ENCODE measurements around the gene MAST4. TPM values are rescaled to one million over a fixed set of nuclear protein-coding genes. Genes with fewer than 3 reads are reported as not detected.

Gene MAST4
- total RNA-seq, 1 experiment from 2014 or later = 26.5 TPM

- intact Hi-C loops (cut with micrococcal nuclease) = no loop called here
- DNase-seq (ENCODE audit: unreplicated experiment) = no peak
- CTCF ChIA-PET = interaction anchor here (1.1 kb wide), 1 partner anchor 12 kb away, joined by 4 read pairs; no protein-coding TSS in a partner anchor
Observed at GRCh38 chr5:66929995-66930394, 333.8 kb downstream of the MAST4 start.

GRCh38 chr5:66931651-66932050, 335.5 kb downstream of the MAST4 start:
- POLR2A ChIA-PET = interaction anchor here (0.7 to 5.8 kb wide), 5 partner anchors 10 to 127 kb away, joined by 3 to 18 read pairs (median 3); no protein-coding TSS in a partner anchor
- H3K9me3 Mint-ChIP-seq (ENCODE audit: unreplicated experiment) = no peaks in the 10 kb centered on the region
- no peak overlapping the region for H3K27ac Mint-ChIP-seq (ENCODE audit: low read depth, unreplicated experiment)
- intact Hi-C loops (cut with micrococcal nuclease) = no loop called here
- H3K36me3 Mint-ChIP-seq (ENCODE audit: insufficient read depth, unreplicated experiment) = no peaks in the 10 kb centered on the region
- CTCF ChIA-PET = interaction anchor here (0.8 to 1.0 kb wide), 6 partner anchors 13 to 226 kb away, joined by 3 to 4 read pairs (median 4); no protein-coding TSS in a partner anchor
- H3K4me3 Mint-ChIP-seq (ENCODE audit: unreplicated experiment) = no peak overlapping the region
- TF ChIP-seq CTCF (IDR thresholded peaks at IDR 0.05; ENCODE audit: unreplicated experiment) = no peak
- peaks cover 10% of the 10 kb centered on the region for H3K4me1 Mint-ChIP-seq (ENCODE audit: insufficient read depth, unreplicated experiment)
- no peak for DNase-seq (ENCODE audit: unreplicated experiment)
- H3K27me3 Mint-ChIP-seq (ENCODE audit: insufficient read depth, unreplicated experiment) = no peaks in the 10 kb centered on the region
- BruUV-seq (replicated peaks) = no TSS peak

More at GRCh38 chr5:66929995-66930394, 333.8 kb downstream of the MAST4 start:
- TF ChIP-seq CTCF (IDR thresholded peaks at IDR 0.05; ENCODE audit: unreplicated experiment) = no peak
- H3K4me3 Mint-ChIP-seq (ENCODE audit: unreplicated experiment) = no peak overlapping the region
- POLR2A ChIA-PET = interaction anchor here (0.6 to 5.8 kb wide), 3 partner anchors 12 to 1362 kb away, joined by 3 to 18 read pairs (median 5); no protein-coding TSS in a partner anchor
- no peaks in the 10 kb centered on the region for H3K9me3 Mint-ChIP-seq (ENCODE audit: unreplicated experiment)
- H3K36me3 Mint-ChIP-seq (ENCODE audit: insufficient read depth, unreplicated experiment) = no peaks in the 10 kb centered on the region
- peaks cover 10% of the 10 kb centered on the region for H3K4me1 Mint-ChIP-seq (ENCODE audit: insufficient read depth, unreplicated experiment)
- H3K27ac Mint-ChIP-seq (ENCODE audit: low read depth, unreplicated experiment) = no peak overlapping the region
- H3K27me3 Mint-ChIP-seq (ENCODE audit: insufficient read depth, unreplicated experiment) = no peaks in the 10 kb centered on the region
- no TSS peak for BruUV-seq (replicated peaks)

- no peaks in the 10 kb centered on the region for H3K36me3 Mint-ChIP-seq (ENCODE audit: insufficient read depth, unreplicated experiment)
- ChIA-PET CTCF (interaction anchor here (0.7 to 1.0 kb wide), 5 partner anchors 14 to 113 kb away, joined by 3 to 5 read pairs (median 3); no protein-coding TSS in a partner anchor), POLR2A (interaction anchor here (1.3 to 5.8 kb wide), 4 partner anchors 10 to 73 kb away, joined by 3 to 18 read pairs (median 8); no protein-coding TSS in a partner anchor)
- intact Hi-C loops (cut with micrococcal nuclease) = no loop called here
- no peak for TF ChIP-seq CTCF (IDR thresholded peaks at IDR 0.05; ENCODE audit: unreplicated experiment)
- BruUV-seq (replicated peaks) = no TSS peak
- no peak overlapping the region for H3K27ac Mint-ChIP-seq (ENCODE audit: low read depth, unreplicated experiment)
- H3K9me3 Mint-ChIP-seq (ENCODE audit: unreplicated experiment) = no peaks in the 10 kb centered on the region
- no peak for DNase-seq (ENCODE audit: unreplicated experiment)
- H3K27me3 Mint-ChIP-seq (ENCODE audit: insufficient read depth, unreplicated experiment) = no peaks in the 10 kb centered on the region
- H3K4me3 Mint-ChIP-seq (ENCODE audit: unreplicated experiment) = no peak overlapping the region
- peaks cover 10% of the 10 kb centered on the region for H3K4me1 Mint-ChIP-seq (ENCODE audit: insufficient read depth, unreplicated experiment)
Observed at GRCh38 chr5:66932457-66932856, 336.3 kb downstream of the MAST4 start.

GRCh38 chr5:66933066-66933465, 336.9 kb downstream of the MAST4 start:
- ChIA-PET POLR2A (interaction anchor here (1.3 to 5.8 kb wide), 3 partner anchors 10 to 41 kb away, joined by 4 to 18 read pairs (median 12); no protein-coding TSS in a partner anchor), CTCF (interaction anchor here (0.7 to 0.8 kb wide), 3 partner anchors 54 to 113 kb away, joined by 3 to 5 read pairs (median 3); no protein-coding TSS in a partner anchor)
- BruUV-seq (replicated peaks) = no TSS peak
- no peaks in the 10 kb centered on the region for H3K27me3 Mint-ChIP-seq (ENCODE audit: insufficient read depth, unreplicated experiment)
- intact Hi-C loops (cut with micrococcal nuclease) = no loop called here
- H3K27ac Mint-ChIP-seq (ENCODE audit: low read depth, unreplicated experiment) = no peak overlapping the region
- no peak for TF ChIP-seq CTCF (IDR thresholded peaks at IDR 0.05; ENCODE audit: unreplicated experiment)
- H3K36me3 Mint-ChIP-seq (ENCODE audit: insufficient read depth, unreplicated experiment) = no peaks in the 10 kb centered on the region
- H3K4me3 Mint-ChIP-seq (ENCODE audit: unreplicated experiment) = no peak overlapping the region
- DNase-seq (ENCODE audit: unreplicated experiment) = peak; percentile 8
- H3K4me1 Mint-ChIP-seq (ENCODE audit: insufficient read depth, unreplicated experiment) = peaks cover 10% of the 10 kb centered on the region
- H3K9me3 Mint-ChIP-seq (ENCODE audit: unreplicated experiment) = no peaks in the 10 kb centered on the region
